GM19043 (cell line): ENCODE measurements around the gene FNDC3B.

Experiments
- ATAC-seq: cut with Tn5 transposase; IDR thresholded peaks from one replicate; pipeline ENCODE4 v1.9.1; 2021; ENCODE audit warnings: low read depth; ENCODE audit not compliant: unreplicated experiment

The FNDC3B gene

DNA sequence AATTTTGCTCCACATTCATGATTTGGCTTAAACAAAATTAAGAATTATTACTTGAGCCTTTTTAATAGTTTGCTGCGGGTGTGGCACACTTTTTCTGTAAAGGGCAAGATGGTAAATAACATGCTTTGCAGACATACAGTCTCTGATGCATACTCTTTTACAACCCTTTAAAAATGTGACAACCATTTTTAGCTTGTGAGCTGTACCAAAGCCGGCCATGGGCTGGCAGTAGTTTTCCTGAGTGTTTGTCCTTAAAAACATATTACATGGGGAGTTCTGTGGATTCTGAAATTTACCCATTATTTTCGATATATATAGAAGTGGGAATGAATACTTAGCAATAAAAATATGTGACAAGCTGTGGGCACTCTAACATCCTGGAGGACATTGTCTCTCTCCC is 163.4 kb downstream of the FNDC3B start:
- no peak for ATAC-seq

DNA sequence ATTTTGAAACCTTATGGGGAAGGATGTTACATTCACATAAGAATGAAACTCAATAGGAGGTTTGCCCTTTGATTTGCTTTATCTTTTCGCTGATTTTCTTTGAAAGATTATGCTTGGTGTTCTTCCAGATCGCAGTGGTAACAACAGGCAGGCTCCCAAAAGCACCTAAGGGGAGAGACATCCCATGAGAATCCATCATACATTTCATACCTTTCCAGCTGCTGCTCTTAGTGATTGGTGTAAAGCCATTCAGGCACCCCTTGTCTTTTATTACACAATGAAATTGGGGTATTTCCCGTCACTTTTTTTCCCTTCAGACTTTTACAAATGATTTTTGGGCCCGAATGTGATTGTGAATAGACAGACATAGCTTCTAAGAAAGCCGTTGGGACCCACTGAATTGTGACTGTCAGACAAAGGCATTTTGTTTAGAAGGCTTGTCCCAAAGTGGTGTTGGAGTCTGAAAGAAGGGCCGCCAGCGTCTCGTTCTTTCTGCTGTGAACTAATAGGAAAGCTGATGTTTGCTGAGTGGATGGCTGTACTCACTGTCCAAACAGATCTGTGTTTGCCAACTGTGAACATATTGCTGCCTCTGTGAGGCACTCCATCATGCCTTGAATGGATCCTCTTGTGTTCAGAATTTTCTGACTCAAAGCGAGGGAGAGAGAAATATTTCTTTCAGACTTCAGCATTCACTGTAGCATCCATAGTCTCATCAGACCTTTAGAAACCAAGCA is 164.3 kb downstream of the FNDC3B start:
- no peak for ATAC-seq

DNA sequence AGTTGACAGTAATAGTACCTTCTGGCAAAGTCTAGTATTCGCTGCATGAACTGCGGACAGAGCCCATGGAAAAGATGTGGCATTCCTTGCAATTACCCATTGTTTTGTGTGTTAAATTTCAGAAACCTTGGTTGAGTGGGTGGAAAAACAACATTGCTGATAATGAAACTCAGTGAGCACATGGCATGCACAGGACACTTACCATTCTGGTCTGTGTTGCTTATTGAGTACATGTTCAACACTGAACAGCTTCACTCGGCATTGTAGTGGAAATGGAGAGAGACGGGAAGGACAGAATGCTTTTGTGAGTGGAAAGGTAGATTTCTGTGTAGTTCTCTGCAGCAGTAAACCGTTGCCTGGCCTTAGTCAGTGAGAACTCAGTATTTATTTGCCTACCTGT is 165.3 kb downstream of the FNDC3B start:
- ATAC-seq: no peak

DNA sequence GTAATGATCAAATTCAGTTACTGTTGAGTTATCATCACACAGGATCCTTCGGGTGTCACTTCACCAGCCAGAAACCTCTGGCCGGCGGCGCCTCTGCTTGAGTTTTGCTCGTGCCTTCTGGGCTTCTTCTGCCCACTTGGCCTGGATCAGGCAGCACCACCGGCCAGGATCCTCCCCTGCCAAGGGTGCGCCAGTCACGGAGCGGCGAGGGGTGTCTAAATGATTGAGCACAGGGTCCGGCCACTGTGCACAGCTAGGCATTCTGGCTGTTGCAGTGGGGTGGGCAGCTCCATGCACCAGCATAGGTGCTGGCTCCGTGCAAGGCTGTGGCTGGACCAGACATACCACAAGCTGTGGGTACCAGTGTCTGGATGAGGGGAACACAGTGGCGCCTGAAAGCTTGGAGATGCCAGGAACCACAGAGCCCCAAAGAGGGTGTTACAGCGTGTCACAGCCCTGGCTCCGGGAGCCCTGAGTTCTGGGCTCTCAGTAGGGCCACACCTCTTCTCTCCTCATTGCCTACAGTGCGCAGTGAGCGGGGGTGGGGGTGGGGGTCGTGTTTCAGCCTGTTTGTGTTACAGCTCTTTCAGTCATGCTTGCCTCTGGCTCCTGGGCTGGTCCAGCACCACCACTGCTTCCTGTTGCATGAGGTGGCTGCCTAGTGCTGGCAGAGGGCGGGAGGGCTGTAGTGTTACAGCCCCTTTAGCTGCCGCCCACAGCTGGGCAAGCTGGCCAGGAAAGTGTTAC is 169.4 kb downstream of the FNDC3B start:
- no peak for ATAC-seq

DNA sequence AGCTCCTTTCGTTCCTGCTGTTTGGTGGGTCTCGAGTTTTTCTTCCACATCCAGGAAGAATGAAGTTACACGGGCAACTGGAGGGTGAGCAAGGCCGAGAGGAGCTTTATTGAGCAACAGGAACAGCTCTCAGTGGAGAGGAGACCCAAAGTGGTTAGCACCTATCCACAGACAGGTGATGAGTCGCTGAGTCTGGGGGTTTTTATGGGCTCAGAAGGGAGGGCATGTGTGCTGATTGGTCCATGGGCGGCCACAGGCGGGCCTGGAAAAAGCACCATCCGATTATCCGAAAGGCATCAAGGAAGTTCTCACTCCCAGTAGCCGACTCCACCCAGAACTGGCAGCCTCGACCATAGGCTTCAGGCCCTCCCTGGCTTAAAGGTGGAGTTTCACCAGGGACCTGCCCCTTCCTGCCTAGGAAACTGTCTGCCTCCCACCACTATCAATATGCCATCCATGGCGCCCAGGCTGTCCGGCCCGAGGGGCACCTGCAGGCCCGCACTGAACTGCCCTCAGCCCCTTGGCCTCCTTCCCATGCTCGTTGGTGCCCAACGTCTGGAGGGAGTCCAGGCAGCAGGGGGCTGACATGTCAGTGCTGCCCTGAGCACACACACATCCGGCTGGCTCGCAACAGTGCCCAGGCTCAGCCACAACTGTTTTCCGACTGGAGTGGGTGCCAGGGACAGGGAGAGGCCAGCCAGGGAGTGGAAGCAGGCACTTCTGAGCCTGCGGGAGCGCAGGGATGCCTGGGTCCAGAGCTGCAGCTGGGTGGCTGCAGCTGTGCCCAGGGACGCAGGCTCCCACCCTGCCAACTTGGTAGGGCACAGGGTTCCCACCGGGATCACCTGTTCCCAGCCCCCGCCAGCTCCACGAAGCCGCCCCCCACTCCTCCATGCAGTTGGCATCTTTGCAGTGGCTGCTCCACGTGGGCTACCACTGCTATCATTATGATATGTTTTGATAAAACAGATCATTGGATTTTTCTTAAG is 170.2 kb downstream of the FNDC3B start:
- no peak for ATAC-seq

DNA sequence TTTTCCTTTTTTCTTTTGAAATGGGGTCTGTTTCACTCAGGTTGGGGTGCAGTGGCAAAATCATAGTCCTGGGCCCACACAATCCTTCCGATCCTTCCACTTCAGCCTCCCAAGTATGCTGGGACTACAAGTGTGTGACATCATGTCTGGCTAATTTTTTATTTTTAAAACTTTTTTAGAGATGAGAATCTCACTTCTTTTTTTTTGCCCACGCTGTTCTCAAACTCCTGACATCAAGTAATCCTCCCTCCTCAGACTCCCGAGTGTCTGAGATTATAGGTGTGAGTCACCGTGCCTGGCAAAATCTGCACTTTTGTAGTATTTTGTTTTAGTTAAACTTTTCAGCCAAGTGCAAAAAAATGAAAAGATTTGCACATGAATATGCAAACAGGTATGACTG is 171.0 kb downstream of the FNDC3B start:
- ATAC-seq: no peak

DNA sequence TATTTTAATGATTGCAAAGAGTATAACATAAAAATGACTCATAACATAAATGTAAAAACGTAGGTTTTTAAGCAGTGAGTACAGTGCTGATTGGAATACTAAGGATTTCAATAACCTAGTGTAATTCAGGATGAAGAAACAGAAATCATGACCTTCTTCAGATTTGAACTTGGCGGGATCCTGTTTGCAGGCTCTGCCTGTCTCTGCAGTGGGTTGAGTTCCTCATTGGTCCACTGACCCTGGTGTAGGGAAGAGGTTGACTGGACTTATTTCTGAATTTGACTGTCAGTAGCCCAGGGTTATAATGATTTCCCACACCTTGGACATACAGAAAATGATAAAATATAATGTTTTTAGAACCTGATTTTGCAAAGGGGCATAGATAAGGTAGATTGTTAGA is 171.7 kb downstream of the FNDC3B start:
- ATAC-seq: no peak

DNA sequence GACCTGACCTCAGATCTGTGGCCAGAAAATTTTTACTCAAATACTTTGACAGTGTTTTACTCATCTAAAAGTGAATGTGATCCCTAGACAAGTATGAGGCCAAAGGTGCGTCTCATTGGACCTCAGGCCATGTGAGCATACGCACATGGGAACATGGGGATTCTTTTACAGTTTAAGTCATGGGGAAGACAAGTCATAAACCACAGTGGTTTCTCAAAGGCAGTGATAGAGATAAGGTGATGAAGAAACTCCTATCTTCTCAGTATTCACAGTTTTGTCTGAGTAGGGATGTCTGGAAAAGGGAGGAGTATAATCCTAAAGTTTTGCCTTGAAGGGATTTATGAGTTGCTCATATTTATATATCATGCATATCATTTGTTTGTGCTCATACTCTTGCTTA is 173.8 kb downstream of the FNDC3B start:
- ATAC-seq: no peak

DNA sequence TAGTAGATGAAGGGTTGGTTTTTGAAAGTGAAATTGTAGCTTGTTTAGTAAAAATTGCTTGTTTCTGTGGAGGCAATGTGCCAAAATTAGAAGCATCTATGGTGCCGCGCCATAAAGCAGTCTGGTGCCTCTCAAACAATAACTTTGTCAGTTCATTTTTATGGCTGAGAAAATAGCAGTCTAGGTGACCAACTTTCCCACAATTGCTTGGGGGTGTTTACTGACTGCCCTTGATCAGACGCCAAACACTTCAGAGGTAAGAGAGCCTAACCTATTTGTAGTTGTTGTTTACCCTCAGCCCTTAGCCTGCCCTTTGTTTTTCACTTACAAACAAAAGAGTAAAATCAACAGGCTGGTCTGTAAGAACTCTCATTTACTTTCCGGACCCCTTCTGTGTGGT is 174.5 kb downstream of the FNDC3B start:
- ATAC-seq: no peak

DNA sequence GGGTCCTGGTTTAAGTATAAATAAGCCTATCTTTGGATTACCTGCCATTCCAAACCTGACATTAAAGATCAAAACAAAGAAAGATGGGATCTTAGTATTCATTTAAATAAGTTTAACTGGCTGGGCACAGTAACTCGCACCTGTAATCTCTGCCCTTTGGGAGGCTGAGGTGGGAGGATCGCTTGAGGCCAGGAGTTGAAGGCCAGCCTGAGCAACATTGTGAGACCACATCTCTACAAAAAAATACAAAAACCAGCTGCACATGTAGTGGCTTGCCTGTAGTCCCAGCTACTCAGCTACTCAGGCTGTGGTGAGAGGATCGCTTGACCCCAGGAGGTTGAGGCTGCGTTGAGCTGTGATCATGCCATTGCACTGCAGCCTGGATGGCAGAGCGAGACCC is 176.9 kb downstream of the FNDC3B start:
- ATAC-seq: no peak

DNA sequence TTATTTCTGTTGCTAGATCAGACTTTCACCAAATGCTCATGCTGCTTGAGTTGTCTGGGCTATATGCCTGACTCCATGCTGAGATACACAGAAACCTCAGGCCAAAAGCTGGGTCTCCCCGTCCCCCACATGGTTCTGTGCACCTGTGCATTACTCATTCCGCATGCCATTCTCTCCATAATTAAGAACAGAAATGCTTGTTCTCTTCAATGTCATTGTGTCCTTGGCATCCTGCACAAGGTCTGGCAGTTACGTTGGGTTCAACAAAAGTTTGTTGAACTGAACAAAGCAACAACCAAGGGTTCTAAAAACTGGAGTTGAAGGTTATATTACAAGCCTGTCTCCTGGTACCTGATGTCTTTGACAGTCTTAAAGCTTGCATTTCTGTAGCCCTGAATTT is 177.5 kb downstream of the FNDC3B start:
- no peak for ATAC-seq

DNA sequence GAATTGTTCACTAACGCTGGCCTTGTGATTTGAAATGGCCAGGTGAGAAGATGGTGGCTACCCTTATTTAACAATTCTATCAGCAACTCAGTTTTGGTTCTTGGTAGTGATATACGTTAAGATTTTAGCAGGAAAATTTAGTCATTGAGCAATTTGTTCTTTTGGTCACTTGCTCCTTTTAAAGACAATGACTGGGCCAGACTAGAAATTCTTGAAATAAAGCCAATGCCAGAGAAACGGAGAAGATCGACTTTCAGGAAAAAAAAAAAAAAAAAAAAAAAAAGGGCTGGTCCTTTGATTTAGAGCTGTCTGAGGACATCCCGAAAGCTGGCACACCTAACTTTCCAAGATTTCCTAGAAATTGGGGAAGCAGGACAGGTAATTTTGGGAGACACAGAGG is 178.5 kb downstream of the FNDC3B start:
- no peak for ATAC-seq

DNA sequence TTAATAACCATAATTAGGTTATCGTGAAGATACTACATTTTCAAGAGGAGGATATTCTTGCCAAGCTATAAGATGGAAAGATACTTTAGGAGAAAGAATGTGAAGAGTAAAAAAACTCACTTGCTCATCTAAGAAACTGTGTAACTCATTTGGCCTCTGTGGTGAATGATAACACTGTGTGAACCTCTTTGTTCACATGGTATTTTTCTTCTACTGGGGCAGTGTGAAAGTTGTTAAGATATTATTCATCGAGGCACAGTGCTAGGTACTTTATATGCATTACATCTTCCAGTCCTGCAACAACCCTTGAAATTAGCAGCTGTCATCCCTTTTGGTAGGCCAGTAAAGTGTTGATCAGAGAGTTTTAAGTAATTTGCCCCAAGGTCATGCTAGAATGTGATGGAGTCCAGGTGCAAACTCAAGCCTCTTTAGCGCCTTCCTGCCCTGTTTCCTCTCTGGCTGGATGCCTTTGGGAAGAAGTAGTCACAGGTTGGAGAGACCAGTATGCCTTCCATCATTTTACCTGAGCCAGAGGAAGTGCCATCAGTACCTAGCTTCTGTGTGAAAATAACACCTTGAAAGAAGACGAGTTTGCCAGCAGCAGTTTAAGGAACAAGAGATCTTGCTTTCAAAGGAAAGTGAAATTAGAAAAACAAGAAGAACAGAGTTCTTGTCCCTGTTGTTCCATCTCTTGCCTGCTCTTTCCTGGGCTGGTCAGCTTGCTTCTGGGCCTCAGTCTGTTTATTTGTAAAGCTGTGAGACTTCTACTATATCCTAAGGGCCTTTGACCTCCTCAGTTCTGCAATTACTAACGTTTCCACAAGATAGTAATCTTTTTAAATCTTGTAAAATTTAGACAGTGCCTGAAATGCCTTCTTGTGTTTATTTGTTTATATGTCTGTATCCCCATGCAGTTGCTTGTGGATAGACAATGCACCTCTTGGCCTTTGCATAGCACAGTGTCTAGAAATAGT is 179.3 kb downstream of the FNDC3B start:
- ATAC-seq: no peak

DNA sequence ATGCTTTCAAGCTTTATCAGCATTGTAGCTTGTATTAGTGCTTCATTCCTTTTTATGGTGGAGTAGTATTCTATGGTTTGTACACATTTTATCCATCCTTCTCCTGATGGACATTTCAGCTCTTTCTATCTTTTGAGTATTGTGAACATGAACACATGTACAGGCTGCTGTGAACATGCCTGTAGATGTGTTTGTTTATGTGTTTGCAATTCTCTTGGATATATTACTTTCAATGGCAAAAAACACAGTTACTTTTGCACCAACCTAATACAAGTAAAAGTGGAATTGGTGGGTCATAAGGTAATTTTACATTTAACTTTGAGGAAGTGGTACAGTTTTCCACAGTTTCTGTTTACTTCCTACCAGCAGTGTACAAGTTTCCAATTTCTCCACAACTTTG is 180.4 kb downstream of the FNDC3B start:
- no peak for ATAC-seq

DNA sequence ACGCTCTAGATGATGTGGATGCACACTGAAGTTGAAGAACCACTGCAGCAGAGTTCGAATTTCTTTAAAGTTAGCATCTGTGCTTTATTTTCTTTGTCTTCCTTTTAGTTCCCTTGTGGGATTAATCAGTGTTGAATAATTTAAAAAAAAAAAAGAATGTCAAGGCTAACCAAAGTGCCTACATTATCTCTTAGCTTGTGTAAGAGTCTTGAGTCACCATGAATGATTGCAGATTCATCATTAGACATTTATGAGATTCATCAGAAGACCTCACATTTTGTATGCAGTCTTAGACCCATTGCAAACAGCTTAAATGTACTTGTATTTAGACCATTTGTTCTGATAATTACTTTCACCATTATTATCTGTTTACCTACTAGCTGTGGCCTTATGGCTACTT is 182.2 kb downstream of the FNDC3B start:
- no peak for ATAC-seq

DNA sequence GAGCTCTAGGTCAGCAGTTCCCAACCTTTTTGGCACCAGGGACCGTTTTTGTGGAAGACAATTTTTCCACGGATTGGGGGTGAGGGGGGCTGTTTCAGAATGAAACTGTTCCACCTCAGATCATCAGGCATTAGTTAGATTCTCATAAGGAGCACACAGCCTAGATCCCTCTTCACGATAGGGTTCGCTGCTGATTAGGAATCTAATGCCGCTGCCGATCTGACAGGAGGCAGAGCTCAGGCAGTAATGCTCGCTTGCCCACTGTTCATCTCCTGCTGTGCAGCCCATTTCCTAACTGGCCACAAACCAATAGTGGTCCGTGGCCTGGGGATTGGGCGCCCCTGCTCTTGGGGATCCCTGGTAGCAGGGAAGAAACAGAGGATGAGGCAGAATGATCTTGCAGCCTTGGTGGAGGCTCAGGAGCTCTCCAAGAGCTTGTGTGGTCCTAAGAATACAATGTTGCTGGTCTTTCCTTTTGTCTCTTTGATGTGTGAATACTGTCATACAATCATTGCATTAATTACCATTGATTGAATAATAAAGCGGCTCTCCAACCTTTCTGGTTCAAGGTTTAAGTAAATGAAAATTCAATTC is 183.2 kb downstream of the FNDC3B start:
- ATAC-seq: no peak

DNA sequence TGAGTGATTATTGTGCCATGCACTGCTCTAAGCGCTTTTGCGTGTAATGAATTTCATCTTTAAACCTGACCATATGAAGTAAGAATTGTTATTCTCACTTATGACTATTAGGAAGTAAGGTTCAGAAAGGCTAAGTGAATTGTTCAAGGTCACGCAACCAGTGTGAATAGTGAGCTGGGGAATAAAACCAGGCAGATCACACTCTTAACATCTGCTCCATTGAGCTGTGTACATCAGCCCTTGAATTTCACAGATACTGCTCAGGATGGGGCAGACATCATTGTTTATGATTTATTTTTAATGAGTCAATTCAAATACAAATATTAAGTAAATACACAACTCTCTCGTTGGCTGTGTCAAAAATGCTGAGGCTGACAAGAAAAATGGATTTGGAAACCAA is 184.5 kb downstream of the FNDC3B start:
- no peak for ATAC-seq

DNA sequence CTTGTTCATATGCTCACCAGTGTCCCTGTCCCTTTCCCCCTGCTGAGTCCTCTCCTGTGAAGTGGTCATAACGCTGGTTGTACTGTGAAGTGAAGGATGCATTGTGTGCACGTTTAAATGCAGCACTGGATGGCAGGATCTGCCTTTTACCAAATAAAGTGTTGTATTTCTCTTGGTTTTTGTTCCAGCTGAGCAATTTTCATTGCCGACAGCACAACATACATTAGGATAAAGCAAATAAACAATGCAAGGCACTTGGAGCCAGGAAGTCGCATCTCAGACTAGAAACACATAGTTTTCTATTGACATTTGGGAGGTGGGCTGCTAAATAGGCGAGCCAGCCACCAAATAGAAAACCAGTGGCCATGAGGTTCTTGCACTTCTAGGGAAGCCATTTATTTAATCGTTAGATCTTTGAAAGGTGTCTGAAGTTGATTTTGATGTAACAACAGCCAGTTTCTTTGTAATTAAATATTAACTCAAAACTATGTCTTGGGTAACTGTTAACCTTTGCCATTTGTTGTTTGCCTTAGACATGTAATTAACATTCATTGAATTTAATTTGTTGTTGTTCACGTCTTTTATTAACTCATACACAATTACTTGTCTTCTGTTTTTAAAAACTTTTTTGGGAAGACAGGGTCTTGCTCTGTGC is 185.3 kb downstream of the FNDC3B start:
- ATAC-seq: no peak

DNA sequence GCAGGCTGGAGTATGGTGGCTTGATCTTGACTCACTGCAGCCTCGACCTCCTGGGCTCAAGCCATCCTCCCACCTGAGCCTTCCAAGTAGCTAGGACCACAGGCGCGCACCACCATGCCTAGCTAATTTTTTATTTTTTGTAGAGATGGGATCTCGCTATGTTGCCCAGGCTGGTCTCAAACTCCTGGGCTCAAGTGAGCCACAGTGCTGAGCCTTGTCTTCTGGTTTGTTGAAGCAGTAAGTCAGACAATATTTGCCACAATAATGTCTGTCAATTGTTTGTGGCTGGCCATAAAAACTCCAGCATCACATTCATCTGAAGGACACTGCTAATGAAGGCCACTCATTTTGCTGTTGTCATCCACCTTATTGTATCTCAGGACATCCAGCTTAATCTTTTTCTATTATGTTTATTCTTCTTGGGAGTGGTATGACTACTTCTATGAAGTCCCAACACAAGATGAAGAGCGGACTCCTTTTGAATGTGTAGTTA is 185.9 kb downstream of the FNDC3B start:
- no peak for ATAC-seq
